ENCODE data around the gene GGT7.

DNA sequence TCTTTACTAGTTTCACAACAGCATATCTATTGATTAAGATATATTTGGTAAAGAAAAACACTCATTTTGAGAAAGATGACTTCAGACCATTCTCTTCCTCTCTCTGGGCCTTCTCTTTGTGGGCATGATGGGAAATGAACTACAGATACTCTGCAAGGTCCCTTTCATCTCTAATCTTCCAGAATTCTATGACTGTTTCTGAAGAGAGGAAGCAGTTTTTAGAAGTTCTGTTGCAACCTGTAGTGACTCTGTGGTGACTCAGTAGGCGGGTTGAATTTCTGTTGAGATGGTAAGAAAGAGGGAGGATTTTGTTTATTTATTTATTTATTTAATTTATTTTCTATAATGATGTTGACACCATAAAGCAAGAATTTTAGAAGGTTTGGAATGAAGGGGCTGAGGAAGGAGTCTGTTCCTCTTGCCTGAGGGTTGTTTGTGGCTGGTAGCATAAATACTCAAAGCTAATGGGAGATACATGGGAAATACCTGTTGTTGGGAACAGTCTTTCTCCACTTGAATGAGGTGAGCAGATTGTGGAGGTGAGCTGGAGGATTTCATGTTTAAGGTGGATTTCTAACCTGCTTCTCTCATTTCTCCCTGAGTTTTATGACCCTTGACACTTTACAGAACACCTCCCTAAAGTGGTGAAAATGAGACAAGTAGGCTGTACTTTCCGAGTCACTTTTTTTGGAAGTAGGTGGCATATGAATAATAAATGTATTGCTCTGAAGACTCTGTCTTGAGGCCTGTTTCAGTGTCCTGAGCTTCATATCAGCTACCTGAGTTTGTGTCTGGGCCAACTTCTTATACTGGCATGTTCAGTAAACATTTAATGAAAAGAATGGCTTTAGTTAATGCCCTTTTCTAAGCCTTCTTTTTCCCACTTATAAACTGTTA lies 18.8 kb upstream of the GGT7 start:
- TF ChIP-seq, protein P1, sequence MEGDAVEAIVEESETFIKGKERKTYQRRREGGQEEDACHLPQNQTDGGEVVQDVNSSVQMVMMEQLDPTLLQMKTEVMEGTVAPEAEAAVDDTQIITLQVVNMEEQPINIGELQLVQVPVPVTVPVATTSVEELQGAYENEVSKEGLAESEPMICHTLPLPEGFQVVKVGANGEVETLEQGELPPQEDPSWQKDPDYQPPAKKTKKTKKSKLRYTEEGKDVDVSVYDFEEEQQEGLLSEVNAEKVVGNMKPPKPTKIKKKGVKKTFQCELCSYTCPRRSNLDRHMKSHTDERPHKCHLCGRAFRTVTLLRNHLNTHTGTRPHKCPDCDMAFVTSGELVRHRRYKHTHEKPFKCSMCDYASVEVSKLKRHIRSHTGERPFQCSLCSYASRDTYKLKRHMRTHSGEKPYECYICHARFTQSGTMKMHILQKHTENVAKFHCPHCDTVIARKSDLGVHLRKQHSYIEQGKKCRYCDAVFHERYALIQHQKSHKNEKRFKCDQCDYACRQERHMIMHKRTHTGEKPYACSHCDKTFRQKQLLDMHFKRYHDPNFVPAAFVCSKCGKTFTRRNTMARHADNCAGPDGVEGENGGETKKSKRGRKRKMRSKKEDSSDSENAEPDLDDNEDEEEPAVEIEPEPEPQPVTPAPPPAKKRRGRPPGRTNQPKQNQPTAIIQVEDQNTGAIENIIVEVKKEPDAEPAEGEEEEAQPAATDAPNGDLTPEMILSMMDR (conservative IDR thresholded peaks at IDR 0.05), result no peak
- no peak for TF ChIP-seq EZH2 (IDR thresholded peaks at IDR 0.05; ENCODE audit: low read depth)
